Lower leg skin (tissue), 3 donors: ENCODE results near the gene ABCC1.

Experiments
- CTCF ChIP-seq, 3 donors: fragments of 450-650 bp; IDR thresholded peaks; one replicate each; pipeline ENCODE4 v1.5.1; 2016; ENCODE audit warnings: antibody characterized with exemption in 3 of 3, mild to moderate bottlenecking in 3 of 3, moderate library complexity in 2 of 3
- POLR2A ChIP-seq, 2 donors: fragments of 450-650 bp; IDR thresholded peaks; one replicate each; pipeline ENCODE4 v1.6.1; 2016 to 2017; ENCODE audit warnings: antibody characterized with exemption in 2 of 2, mild to moderate bottlenecking in 1 of 2, moderate library complexity in 1 of 2

GRCh38 chr16:15946257-15947044, 3.0 kb upstream of the ABCC1 start:
- no peak for TF ChIP-seq POLR2A (IDR thresholded peaks at IDR 0.05)
- no peak for TF ChIP-seq CTCF (IDR thresholded peaks at IDR 0.05)
